Stimulated activated memory B cell treated with anti-CD40 and anti-IgM and Interleukin-4, amounts not matched to agents 10 μg/mL and 1 μg/mL and 100 μg/mL, for 72 hours (primary cell): ENCODE data around the gene SPHK2.

ENCODE experiments used
- ATAC-seq: fragments of 150-1000 bp; cut with Tn5 transposase; 2 replicates; pipeline ENCODE4 v1.10.0; 2021
- H3K27ac Mint-ChIP-seq: one replicate; pipeline ENCODE4 v1.8.0; 2022; ENCODE audit warnings: mild to moderate bottlenecking, mixed read lengths
- H3K27me3 Mint-ChIP-seq: one replicate; pipeline ENCODE4 v1.8.0; 2022; ENCODE audit warnings: mixed read lengths
- H3K36me3 Mint-ChIP-seq: one replicate; pipeline ENCODE4 v1.8.0; 2022; ENCODE audit warnings: mixed read lengths
- H3K4me1 Mint-ChIP-seq: one replicate; pipeline ENCODE4 v1.8.0; 2022; ENCODE audit warnings: mixed read lengths
- H3K4me3 Mint-ChIP-seq: one replicate; pipeline ENCODE4 v1.8.0; 2022; ENCODE audit warnings: mild to moderate bottlenecking, moderate library complexity, mixed read lengths
- H3K9me3 Mint-ChIP-seq: one replicate; pipeline ENCODE4 v1.8.0; 2022; ENCODE audit warnings: mixed read lengths

The SPHK2 gene

DNA sequence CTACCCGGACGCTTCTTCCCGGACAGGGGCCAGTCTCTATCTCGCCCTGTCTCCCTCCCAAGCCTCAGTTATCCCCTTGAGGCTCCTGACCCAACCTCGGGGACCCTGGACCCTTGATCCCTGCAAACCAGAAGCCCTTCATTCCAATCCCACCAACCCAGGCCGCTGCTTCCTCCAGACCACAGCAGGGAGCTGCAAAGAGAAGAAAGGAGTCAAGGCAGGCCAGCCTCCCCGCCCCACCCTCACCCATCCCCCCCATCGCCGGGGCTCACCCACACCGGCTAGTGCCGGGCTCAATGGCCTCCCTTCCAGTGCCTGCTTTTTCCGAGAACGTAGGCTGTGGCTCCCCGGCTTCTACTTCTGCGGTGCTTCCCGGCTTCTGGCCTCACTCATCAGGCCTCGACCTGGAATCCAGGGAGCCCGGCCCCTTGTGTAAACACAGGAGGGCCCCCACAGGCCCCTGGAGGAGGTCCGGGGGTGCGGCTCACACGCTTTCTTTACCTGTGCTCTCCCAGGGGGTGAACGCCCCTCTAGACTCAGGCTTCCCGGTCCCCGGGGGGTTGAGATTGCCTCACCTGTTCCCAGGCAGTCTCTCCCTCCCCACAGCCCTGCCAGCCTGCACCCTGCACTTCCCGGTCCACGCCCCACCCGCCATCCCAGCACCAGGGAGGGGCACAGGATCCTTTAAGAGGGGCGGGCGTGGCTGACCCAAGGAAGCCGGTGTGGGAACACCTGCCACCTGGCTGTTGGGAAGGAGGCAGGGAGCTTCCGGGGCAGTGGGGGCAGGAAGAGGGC is 4.7 kb upstream of the SPHK2 start, which contains the start of gene FAM83E:
FAM83E (minus strand) TSS at position 641 of the 795 bp plus-strand sequence. CDS start 1,704 bp downstream, outside the sequence.
- no peaks in the 10 kb centered on the region for H3K9me3 Mint-ChIP-seq
- H3K27ac Mint-ChIP-seq = peak within 1 kb of the TSS; percentile 20
- H3K36me3 Mint-ChIP-seq = peaks cover 55% of the 10 kb centered on the region
- H3K4me3 Mint-ChIP-seq = no peak within 1 kb of the TSS
- ATAC-seq = no peak
- no peaks in the 10 kb centered on the region for H3K27me3 Mint-ChIP-seq
- H3K4me1 Mint-ChIP-seq = peaks cover 54% of the 10 kb centered on the region

- no peaks in the 10 kb centered on the region for H3K9me3 Mint-ChIP-seq
- H3K27ac Mint-ChIP-seq = no peak overlapping the region
- no peaks in the 10 kb centered on the region for H3K27me3 Mint-ChIP-seq
- no peak for ATAC-seq
- H3K36me3 Mint-ChIP-seq = peaks cover 56% of the 10 kb centered on the region
- H3K4me3 Mint-ChIP-seq = no peak overlapping the region
- peaks cover 62% of the 10 kb centered on the region for H3K4me1 Mint-ChIP-seq
Measured at GRCh38 chr19:48615231-48616040, 3.9 kb upstream of the SPHK2 start.

DNA sequence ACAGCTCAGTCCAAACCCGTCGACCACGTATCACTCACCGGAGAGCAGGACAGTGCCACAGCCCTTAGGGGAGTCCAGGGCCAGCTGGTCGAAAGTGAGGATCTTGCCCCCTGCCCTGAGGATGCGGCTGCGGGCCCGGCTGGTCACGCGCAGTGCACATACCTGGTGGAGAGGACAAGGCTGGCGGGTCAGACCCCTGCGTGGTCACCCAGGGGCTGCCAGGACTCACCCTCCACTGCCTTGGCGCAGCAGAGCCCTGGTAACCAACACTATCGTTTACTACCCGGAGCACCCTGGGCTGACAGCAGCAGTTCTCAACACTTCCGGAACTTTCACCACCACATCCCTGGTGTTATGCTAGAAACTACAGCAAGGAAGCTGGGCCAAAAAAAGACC is 3.3 kb upstream of the SPHK2 start:
- Mint-ChIP-seq H3K4me3 (peak overlapping the region; percentile 95), H3K27me3 (no peaks in the 10 kb centered on the region), H3K4me1 (peaks cover 62% of the 10 kb centered on the region), H3K9me3 (no peaks in the 10 kb centered on the region), H3K27ac (peak overlapping the region; percentile 98), H3K36me3 (peaks cover 56% of the 10 kb centered on the region)
- ATAC-seq = no peak

- Mint-ChIP-seq H3K4me1 (peaks cover 62% of the 10 kb centered on the region), H3K4me3 (peak overlapping the region; percentile 95), H3K27me3 (no peaks in the 10 kb centered on the region), H3K9me3 (no peaks in the 10 kb centered on the region), H3K27ac (peak overlapping the region; percentile 98), H3K36me3 (peaks cover 56% of the 10 kb centered on the region)
- no peak for ATAC-seq
Measured at GRCh38 chr19:48616491-48617056, 2.7 kb upstream of the SPHK2 start.

- ATAC-seq = no peak
- peak overlapping the region; percentile 95 for H3K4me3 Mint-ChIP-seq
- peak overlapping the region; percentile 98 for H3K27ac Mint-ChIP-seq
- peaks cover 65% of the 10 kb centered on the region for H3K4me1 Mint-ChIP-seq
- no peaks in the 10 kb centered on the region for H3K9me3 Mint-ChIP-seq
- H3K36me3 Mint-ChIP-seq = peaks cover 58% of the 10 kb centered on the region
- no peaks in the 10 kb centered on the region for H3K27me3 Mint-ChIP-seq
Measured at GRCh38 chr19:48617146-48617937, 2.0 kb upstream of the SPHK2 start.

- H3K9me3 Mint-ChIP-seq = no peaks in the 10 kb centered on the region
- peak overlapping the region; percentile 98 for H3K27ac Mint-ChIP-seq
- H3K36me3 Mint-ChIP-seq = peaks cover 64% of the 10 kb centered on the region
- peaks cover 72% of the 10 kb centered on the region for H3K4me1 Mint-ChIP-seq
- H3K4me3 Mint-ChIP-seq = peak overlapping the region; percentile 95
- ATAC-seq = no peak
- no peaks in the 10 kb centered on the region for H3K27me3 Mint-ChIP-seq
Measured at GRCh38 chr19:48618278-48618915, 909 bp upstream of the SPHK2 start.

DNA sequence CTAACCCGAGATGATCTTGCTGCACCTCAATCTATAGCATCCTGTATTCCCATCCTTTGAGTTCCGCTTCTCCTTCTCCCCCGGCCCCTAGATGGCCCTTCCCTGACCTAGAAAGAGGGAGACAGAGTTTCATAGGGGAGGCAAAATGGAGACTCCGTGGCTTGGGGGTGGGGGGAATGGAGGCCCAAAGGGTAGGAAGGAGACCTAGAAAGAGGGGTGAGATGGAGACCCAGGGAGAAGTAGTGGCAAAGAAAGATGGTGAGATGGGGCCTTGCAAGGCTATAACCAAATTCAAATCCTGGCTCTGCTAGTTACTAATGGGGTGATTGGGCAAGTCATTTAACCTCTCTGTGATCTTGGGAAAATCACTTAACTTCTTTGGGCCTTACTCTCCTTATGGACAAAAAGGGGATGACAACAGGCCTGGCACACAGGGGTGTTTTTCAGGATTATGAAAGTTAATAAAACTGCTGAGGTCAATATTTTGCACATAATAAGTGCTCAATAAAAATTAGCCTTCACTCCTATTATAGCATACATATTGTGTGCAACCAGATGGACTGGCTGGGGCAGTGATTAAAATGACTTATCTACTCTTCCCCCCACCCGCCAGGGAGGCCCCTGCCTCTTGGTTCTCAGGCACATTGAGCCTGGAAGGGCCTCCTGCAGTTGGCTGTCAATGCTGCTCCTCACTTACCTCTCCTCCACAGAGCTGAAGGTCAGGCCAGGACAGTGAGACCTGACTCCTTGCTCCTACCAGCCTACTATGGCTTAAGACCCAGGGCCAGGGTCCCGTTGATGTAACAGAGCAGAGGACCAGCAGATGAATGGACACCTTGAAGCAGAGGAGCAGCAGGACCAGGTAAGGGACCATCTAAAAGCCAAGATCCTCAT is 633 bp downstream of the SPHK2 start:
- no peak for ATAC-seq
- Mint-ChIP-seq H3K27me3 (no peaks in the 10 kb centered on the region), H3K4me3 (peak overlapping the region; percentile 95), H3K9me3 (no peaks in the 10 kb centered on the region), H3K27ac (peak overlapping the region; percentile 98), H3K36me3 (peaks cover 58% of the 10 kb centered on the region), H3K4me1 (peaks cover 74% of the 10 kb centered on the region)

GRCh38 chr19:48623556-48624066 is 4.3 kb downstream of the SPHK2 start:
- ATAC-seq = no peak
- Mint-ChIP-seq H3K4me3 (peak overlapping the region; percentile 82), H3K27me3 (no peaks in the 10 kb centered on the region), H3K9me3 (no peaks in the 10 kb centered on the region), H3K4me1 (peaks cover 56% of the 10 kb centered on the region), H3K27ac (peak overlapping the region; percentile 93), H3K36me3 (peaks cover 22% of the 10 kb centered on the region)

- H3K36me3 Mint-ChIP-seq = peaks cover 19% of the 10 kb centered on the region
- no peaks in the 10 kb centered on the region for H3K27me3 Mint-ChIP-seq
- peak overlapping the region; percentile 93 for H3K27ac Mint-ChIP-seq
- ATAC-seq = peak; percentile 90
- peak overlapping the region; percentile 82 for H3K4me3 Mint-ChIP-seq
- H3K9me3 Mint-ChIP-seq = no peaks in the 10 kb centered on the region
- peaks cover 54% of the 10 kb centered on the region for H3K4me1 Mint-ChIP-seq
Measured at GRCh38 chr19:48624067-48624594, 4.8 kb downstream of the SPHK2 start.

- H3K36me3 Mint-ChIP-seq = peaks cover 15% of the 10 kb centered on the region
Measured at GRCh38 chr19:48624791-48625723, 5.8 kb downstream of the SPHK2 start.

DNA sequence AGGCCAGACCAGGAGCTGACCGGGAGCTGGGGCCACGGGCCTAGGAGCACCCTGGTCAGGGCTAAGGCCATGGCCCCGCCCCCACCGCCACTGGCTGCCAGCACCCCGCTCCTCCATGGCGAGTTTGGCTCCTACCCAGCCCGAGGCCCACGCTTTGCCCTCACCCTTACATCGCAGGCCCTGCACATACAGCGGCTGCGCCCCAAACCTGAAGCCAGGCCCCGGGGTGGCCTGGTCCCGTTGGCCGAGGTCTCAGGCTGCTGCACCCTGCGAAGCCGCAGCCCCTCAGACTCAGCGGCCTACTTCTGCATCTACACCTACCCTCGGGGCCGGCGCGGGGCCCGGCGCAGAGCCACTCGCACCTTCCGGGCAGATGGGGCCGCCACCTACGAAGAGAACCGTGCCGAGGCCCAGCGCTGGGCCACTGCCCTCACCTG is 6.6 kb downstream of the SPHK2 start:
- Mint-ChIP-seq H3K27ac (peak overlapping the region; percentile 93), H3K4me1 (peaks cover 41% of the 10 kb centered on the region), H3K27me3 (no peaks in the 10 kb centered on the region), H3K4me3 (no peak overlapping the region), H3K9me3 (no peaks in the 10 kb centered on the region), H3K36me3 (peaks cover 23% of the 10 kb centered on the region)
- ATAC-seq = no peak

More at GRCh38 chr19:48624791-48625723, 5.8 kb downstream of the SPHK2 start:
- Mint-ChIP-seq H3K9me3 (no peaks in the 10 kb centered on the region), H3K4me3 (peak overlapping the region; percentile 82), H3K27me3 (no peaks in the 10 kb centered on the region), H3K4me1 (peaks cover 45% of the 10 kb centered on the region), H3K27ac (peak overlapping the region; percentile 93)
- ATAC-seq = no peak

- Mint-ChIP-seq H3K4me1 (peaks cover 41% of the 10 kb centered on the region), H3K27me3 (no peaks in the 10 kb centered on the region), H3K4me3 (no peak overlapping the region), H3K9me3 (no peaks in the 10 kb centered on the region), H3K36me3 (peaks cover 21% of the 10 kb centered on the region), H3K27ac (peak overlapping the region; percentile 49)
- peak; percentile 31 for ATAC-seq
Measured at GRCh38 chr19:48627201-48627864, 8.0 kb downstream of the SPHK2 start.
